Activated naive CD8-positive, alpha-beta T cell (primary cell): ENCODE data around the gene LMTK2.

Source experiments
- H3K27ac Mint-ChIP-seq: one replicate; pipeline ENCODE4 v1.8.0; 2021; ENCODE audit warnings: mixed read lengths
- H3K27me3 Mint-ChIP-seq: one replicate; pipeline ENCODE4 v1.8.0; 2021; ENCODE audit warnings: mixed read lengths
- H3K36me3 Mint-ChIP-seq: one replicate; pipeline ENCODE4 v1.8.0; 2021; ENCODE audit warnings: mixed read lengths
- H3K4me1 Mint-ChIP-seq: one replicate; pipeline ENCODE4 v1.8.0; 2021; ENCODE audit warnings: low read depth, mixed read lengths
- H3K4me3 Mint-ChIP-seq: one replicate; pipeline ENCODE4 v1.8.0; 2021; ENCODE audit warnings: mild to moderate bottlenecking, mixed read lengths
- H3K9me3 Mint-ChIP-seq: one replicate; pipeline ENCODE4 v1.8.0; 2021; ENCODE audit warnings: low read depth, mixed read lengths

The LMTK2 gene

DNA sequence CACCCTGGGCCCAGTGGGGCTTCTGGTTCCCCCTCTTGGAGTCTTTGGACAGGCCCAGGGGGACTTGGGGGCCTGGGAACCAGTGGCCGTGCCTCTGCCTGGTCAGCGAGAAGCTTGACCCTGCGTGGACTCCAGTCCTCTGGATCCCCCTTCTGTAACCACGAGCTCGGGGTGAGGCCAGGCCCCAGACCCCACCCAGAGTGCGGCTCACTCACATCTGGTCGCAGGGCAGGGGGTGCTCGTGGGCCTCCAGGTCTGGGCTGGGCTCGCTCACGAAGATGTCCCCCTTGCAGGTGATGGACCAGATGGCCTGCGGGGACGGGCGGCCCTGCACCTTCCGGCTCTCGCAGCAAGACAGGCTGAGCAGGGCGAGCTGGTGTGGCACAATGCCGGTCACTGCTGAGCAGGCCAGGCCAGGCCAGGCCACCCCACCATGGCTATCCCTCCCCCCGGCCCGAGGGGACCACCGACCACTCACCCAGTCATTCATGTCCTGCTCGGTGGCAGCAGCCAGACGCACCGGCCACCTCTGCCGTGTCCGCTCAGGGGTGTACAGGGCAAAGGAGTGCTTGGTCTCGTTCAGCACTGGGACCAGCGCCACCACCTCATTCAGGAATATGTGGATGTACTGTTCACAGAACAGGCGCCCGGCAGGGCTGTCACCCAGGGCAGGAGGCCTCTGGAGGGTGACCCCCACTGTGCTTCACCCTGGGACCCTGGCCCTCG is 124.2 kb downstream of the LMTK2 start:
- H3K27ac Mint-ChIP-seq, result no peak overlapping the region
- H3K4me3 Mint-ChIP-seq, result no peak overlapping the region
- H3K36me3 Mint-ChIP-seq, result no peaks in the 10 kb centered on the region

DNA sequence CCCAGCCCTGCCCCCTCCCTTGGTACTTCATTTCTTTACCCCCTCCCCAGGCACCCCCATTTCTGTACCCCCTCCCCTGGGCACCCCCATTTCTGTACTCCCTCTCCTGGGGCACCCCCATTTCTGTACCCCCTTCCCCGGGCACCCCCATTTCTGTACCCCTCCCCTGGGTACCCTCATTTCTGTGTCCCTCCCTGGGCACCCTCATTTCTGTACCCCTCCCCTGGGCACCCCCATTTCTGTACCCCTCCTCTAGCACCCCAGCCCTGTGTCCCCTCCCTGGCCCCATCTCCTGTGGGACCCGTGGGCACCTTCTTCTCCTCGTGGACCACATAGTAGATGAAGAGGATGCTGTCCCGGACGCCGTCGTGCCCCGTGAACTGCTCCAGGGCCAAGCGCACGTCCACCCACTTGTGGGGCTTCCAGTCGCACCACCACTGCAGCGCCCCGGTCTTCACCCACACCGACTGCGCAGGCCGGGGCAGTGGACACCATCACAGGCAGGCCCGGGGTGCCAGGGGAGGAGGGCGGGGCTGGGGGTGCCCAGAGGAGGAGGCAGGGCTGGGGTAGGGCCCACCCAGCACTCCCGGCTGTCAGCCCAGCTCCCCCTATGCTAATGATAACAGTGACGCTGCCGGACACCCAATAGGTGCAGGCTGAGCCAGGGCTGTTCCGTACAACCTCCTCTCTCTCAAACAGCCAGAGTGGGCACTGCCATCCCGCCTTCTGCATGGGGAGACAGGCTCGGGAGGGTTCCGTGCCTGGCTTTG is 125.0 kb downstream of the LMTK2 start:
- Mint-ChIP-seq H3K27me3 (no peaks in the 10 kb centered on the region), H3K4me1 (no peaks in the 10 kb centered on the region), H3K9me3 (no peaks in the 10 kb centered on the region), H3K27ac (no peak overlapping the region), H3K4me3 (no peak overlapping the region), H3K36me3 (no peaks in the 10 kb centered on the region)

More for the DNA sequence above, 124.2 kb downstream of the LMTK2 start:
- Mint-ChIP-seq H3K9me3 (no peaks in the 10 kb centered on the region), H3K4me1 (no peaks in the 10 kb centered on the region), H3K27me3 (no peaks in the 10 kb centered on the region)

DNA sequence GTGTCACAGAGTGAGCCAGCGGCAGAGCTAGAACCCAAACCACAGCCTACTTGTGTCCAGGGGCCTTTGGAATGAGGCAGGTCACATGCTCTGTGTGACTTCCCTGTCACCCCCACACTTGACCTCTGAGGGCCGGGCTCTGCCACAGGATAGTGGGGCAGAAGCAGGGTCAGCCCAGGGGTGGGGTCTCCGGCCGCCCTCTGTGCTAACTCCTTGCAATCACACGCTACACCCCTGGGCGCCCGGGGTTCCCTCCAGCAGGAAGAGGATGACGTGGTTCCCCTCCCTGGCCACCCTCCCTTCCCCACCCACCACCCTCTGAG is 125.6 kb downstream of the LMTK2 start:
- H3K36me3 Mint-ChIP-seq, result no peaks in the 10 kb centered on the region

DNA sequence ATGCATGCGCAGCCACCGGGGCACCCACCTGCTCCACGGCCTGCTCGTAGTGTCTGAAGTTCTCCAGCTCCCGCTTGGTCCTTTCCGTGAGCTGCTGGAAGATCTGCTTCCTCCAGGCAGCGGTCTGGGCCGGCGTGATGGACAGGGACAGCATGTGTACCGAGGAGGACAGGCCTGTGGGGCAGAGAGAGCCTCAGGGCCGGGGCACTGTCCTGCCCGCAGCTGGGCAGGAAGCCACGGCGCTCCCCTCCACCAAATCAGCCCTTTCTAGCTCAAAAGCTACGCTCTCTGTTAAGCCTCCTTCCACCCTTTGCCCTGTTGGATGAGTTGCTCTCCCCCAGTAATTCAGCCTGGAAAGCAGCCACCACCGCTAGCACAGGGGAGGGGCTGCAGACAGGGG is 126.1 kb downstream of the LMTK2 start:
- no peak overlapping the region for H3K4me3 Mint-ChIP-seq
- H3K4me1 Mint-ChIP-seq, result no peaks in the 10 kb centered on the region
- H3K27ac Mint-ChIP-seq, result no peak overlapping the region
- no peaks in the 10 kb centered on the region for H3K27me3 Mint-ChIP-seq
- no peaks in the 10 kb centered on the region for H3K9me3 Mint-ChIP-seq
- H3K36me3 Mint-ChIP-seq, result no peaks in the 10 kb centered on the region

More for the DNA sequence above, 125.6 kb downstream of the LMTK2 start:
- Mint-ChIP-seq H3K4me3 (no peak overlapping the region), H3K4me1 (no peaks in the 10 kb centered on the region), H3K9me3 (no peaks in the 10 kb centered on the region), H3K27me3 (no peaks in the 10 kb centered on the region), H3K27ac (no peak overlapping the region)

DNA sequence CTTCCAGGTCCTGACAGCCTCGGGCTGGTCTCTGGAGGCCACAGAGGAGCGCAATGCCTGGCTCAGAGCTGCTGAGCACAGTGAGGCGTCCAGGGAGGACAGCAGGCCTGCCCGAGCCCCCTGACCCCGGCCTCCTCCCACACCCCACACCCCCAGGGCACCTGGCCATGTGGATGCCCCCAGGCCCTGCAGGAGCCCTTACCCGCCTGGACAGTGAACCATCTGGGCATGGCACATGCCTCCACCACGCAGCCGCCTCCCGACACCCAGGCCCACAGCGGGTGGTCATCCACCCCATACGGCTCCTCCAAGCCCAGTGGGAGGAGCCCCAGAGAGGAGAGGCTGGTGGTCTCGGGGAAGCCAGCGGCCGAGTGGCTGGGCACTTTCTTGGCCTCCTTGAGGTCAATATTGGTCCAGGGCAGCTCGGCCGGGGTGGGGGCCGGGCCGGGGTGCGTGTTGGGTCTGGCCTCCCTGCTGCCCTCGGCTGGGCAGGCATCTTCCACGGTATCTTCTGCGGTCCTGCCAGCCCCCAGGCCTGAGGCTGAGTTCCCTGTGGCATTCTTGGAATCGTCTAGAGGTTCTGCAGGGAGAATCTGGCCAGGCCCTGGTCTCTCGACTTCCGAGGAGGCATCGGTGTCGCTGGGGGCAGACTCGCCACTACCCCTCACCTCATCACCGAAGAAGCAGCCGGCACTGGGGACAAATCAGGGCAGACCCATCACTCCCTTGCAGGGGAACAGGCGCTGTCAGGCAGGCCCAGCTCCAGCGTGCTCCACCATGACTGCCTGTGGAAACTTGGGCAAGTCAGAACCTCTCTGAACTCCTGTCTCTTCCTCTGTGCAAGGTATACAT is 126.8 kb downstream of the LMTK2 start:
- Mint-ChIP-seq H3K36me3 (no peaks in the 10 kb centered on the region), H3K4me1 (no peaks in the 10 kb centered on the region), H3K27me3 (no peaks in the 10 kb centered on the region), H3K9me3 (no peaks in the 10 kb centered on the region), H3K27ac (no peak overlapping the region), H3K4me3 (no peak overlapping the region)

DNA sequence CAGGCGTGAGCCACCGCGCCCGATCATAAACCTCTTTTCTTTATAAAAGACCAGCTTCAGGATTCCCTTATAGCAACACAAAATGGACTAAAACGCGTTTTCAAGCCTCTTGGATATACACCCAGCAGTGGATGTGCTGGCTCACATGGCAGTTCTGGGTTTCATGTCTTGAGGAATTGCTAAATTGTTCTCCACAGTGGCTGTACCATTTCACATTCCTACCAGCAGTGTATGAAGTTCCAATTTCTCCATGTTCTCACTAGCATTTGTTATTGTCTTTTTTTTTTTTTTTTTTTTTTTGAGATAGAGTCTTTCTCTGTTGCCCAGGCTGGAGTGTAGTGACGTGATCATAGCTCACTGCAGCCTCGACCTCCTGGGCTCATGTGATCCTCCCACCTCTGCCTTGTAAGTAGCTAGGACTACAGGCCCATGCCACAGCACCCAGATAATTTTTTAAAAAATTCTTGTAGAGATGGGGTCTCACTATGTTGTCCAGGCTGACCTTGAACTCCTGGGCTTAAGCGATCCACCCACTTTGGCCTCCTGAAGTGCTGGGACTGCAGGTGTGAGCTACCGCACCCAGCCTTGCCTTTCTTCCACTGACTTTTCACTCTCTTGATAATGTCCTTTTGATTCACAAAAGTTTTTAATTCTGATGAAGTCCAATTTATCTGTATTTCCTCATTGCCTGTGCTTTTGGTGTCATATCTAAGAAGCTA is 127.9 kb downstream of the LMTK2 start:
- Mint-ChIP-seq H3K4me3 (no peak overlapping the region), H3K27ac (no peak overlapping the region), H3K36me3 (no peaks in the 10 kb centered on the region), H3K9me3 (no peaks in the 10 kb centered on the region), H3K27me3 (no peaks in the 10 kb centered on the region), H3K4me1 (no peaks in the 10 kb centered on the region)

DNA sequence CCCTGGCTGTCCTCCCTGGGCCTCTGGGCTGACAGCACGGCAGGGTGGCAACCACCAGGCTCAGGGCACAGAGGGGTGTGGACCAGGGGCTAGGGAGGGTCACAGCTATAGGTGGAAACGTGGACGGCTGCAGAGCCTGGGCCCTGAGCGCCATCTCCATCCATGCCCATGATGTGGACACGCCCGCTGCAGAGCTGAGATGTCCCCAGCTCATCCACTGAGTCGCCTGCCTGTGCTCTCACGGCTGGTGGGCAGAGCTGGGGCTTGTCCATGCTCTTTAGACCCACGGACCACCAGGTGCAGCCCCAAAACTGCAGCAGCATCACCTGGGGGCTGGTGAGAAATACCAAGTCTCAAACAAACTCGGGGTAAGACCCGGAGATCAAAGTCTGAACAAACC is 129.2 kb downstream of the LMTK2 start:
- Mint-ChIP-seq H3K36me3 (no peaks in the 10 kb centered on the region), H3K4me3 (no peak overlapping the region), H3K9me3 (no peaks in the 10 kb centered on the region), H3K27me3 (no peaks in the 10 kb centered on the region), H3K27ac (no peak overlapping the region), H3K4me1 (no peaks in the 10 kb centered on the region)

DNA sequence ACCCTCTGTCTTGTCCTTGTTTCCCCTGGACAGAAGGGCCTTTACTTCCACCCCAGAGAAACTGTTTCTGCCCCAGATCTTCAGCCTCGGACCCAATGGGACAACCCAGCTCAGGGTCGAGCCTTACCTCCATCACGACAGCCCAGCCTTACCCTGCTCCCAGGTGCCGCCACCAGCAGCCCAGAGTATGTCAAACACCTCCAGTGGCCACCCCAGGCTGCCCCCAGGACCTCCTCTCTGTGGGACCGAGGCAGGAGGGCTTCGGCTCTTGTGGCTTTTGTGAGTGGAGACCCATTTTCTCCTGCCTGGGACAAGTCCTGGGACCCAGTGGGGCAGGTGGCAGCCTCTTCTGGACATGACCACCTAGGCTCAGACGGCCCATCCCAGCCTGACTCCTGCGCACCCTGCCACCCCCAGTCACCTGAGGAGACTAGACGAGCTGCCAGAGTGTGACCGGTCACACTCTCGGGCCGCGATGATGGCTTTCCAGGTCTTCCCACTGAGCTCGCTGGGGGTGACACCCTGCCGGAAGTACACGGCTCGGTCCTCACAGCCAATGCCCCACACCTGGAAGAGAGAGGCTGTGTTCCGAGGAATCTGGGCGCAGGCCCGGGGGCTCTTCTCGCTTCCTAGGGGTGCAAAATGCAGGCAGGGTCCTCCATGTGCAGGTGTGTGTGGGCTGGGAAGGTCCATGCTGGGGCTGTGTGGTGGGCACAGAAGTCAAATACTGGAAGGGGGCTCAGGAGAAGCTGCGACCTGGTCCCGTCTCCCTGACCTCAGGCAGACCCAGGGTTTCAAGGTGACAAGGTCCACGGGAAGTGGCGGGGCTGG is 129.9 kb downstream of the LMTK2 start:
- Mint-ChIP-seq H3K27ac (no peak overlapping the region), H3K9me3 (no peaks in the 10 kb centered on the region), H3K27me3 (no peaks in the 10 kb centered on the region), H3K36me3 (no peaks in the 10 kb centered on the region), H3K4me3 (no peak overlapping the region), H3K4me1 (no peaks in the 10 kb centered on the region)

DNA sequence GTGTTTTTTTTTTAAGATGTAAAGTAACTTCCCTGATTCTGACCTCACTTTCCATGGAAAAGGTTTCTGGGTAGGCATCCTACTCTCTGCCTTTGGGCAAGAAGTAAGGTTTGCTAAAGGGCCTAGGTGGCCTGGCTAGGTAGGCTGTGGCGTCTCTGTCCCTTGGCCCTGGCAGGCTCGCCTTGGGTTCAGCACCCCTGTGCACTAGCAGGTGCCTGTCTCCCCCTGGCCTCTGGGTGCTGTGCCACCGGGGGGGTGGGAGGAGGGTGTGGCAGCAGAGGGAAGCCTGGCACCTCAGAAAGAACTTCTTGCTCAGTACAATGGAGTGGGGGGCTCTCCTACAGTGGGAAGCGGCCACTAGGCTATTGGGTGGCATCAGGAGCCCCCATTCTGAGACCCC is 131.4 kb downstream of the LMTK2 start:
- Mint-ChIP-seq H3K36me3 (no peaks in the 10 kb centered on the region), H3K27me3 (no peaks in the 10 kb centered on the region), H3K4me3 (no peak overlapping the region), H3K27ac (no peak overlapping the region), H3K4me1 (no peaks in the 10 kb centered on the region), H3K9me3 (no peaks in the 10 kb centered on the region)

DNA sequence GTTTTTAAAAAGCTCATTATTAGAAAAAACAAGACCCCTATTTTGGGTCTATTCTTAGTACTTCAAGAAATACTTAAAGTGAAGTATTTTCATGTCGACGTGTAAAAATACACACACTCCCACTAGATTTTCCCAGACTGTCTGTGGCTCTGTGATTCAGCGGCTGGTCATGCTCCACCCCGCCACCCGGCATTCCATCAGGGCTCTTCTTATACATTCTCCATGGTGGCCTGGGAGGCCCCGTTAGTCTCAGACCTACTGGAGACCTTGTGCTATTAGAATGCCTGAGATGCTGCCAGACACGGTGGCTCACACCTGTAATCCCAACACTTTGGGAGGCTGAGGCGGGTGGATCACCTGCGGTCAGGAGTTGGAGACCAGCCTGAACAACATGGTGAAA is 132.3 kb downstream of the LMTK2 start:
- H3K36me3 Mint-ChIP-seq, result no peaks in the 10 kb centered on the region
- no peaks in the 10 kb centered on the region for H3K4me1 Mint-ChIP-seq
- no peak overlapping the region for H3K4me3 Mint-ChIP-seq
- no peak overlapping the region for H3K27ac Mint-ChIP-seq
- no peaks in the 10 kb centered on the region for H3K9me3 Mint-ChIP-seq
- no peaks in the 10 kb centered on the region for H3K27me3 Mint-ChIP-seq

DNA sequence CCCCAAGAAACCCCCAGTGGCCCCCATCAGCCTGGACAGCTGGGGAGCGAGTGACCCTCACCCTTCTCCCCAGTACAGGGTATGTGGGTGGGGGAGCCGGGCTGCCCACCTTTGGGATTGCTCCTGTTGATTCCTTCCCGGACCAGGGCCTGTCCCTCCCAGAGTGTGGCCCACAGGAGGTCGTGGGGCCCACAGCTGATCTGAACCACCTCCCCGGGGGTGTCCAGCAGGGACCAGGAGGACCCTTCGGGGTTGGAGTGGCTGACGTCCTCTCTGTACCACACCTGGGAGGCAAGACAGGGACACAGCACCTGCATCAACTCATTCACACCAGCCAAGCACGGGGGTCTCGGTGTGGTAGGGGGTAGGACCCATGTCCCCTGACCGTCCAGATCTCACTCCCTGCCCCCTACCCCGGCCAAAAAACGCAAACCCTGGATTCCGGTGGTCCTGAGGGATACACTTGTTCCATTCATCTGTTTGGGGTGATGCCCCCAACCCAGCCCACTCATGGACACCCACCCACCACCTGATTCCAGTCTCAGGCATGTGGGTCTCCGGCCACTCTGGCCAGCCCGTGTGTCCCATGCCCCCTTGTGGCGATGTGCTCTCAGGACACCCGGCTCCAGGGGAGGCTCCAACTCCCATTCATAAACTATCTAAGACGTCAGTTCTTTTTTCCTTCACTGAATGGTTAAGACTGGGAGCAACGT is 134.5 kb downstream of the LMTK2 start:
- H3K4me3 Mint-ChIP-seq, result no peak overlapping the region
- no peaks in the 10 kb centered on the region for H3K4me1 Mint-ChIP-seq
- H3K9me3 Mint-ChIP-seq, result no peaks in the 10 kb centered on the region
- H3K27ac Mint-ChIP-seq, result no peak overlapping the region
- no peaks in the 10 kb centered on the region for H3K27me3 Mint-ChIP-seq
- H3K36me3 Mint-ChIP-seq, result no peaks in the 10 kb centered on the region

DNA sequence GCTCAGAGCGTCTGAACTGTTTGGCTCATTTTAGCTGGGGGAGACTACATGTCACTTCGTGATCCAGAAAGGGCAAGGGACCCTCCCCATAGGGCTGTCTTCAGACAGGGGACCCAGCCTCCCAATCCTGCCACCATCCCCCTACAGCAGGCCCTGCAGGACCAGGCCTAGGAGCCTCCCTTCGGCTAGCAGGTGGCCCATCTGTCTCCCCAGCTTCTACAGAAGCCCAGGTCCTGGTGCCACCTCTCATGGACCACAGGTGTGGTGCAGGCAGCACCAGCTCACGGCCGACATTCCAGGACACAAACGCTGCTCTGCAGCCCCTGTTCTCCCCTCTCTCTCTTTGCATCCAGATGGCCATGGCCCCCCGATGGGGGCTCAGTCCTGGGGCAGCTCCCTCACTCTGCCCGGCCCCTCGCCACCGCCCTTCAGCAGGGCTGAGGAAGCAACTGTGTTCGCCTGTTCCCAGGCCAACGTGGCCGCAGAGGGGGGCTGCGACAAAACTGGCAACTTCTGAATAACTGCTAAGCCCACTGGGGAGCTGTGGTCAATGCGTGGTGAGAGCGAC is 135.1 kb downstream of the LMTK2 start:
- H3K27me3 Mint-ChIP-seq, result no peaks in the 10 kb centered on the region
- no peaks in the 10 kb centered on the region for H3K4me1 Mint-ChIP-seq
- no peaks in the 10 kb centered on the region for H3K36me3 Mint-ChIP-seq
- no peaks in the 10 kb centered on the region for H3K9me3 Mint-ChIP-seq
- H3K4me3 Mint-ChIP-seq, result no peak overlapping the region
- no peak overlapping the region for H3K27ac Mint-ChIP-seq

DNA sequence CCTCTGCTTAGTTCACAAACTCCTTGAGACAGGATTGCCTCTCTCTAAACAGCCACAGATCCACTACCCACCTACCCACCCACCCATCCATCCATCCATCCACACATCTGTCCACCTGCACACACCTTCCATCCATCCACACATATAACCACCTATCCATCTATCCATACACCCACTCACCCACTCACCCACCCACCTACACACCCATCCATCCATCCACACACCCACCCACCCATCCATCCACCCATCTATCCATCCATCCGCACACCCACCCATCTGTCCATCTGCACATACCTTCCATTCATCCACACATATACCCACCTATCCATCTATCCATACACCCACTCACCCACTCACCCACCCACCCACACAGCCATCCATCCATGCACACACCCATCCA is 135.7 kb downstream of the LMTK2 start:
- no peak overlapping the region for H3K4me3 Mint-ChIP-seq
- no peak overlapping the region for H3K27ac Mint-ChIP-seq
- H3K27me3 Mint-ChIP-seq, result no peaks in the 10 kb centered on the region
- peaks cover 3% of the 10 kb centered on the region for H3K4me1 Mint-ChIP-seq
- no peaks in the 10 kb centered on the region for H3K36me3 Mint-ChIP-seq
- no peaks in the 10 kb centered on the region for H3K9me3 Mint-ChIP-seq
